HG02798 (cell line): ENCODE measurements around the gene COL27A1.

Experiments used
- ATAC-seq: cut with Tn5 transposase; IDR thresholded peaks from one replicate; pipeline ENCODE4 v1.9.1; 2021; ENCODE audit warnings: mild to moderate bottlenecking; ENCODE audit not compliant: unreplicated experiment, poor library complexity

The COL27A1 gene

DNA sequence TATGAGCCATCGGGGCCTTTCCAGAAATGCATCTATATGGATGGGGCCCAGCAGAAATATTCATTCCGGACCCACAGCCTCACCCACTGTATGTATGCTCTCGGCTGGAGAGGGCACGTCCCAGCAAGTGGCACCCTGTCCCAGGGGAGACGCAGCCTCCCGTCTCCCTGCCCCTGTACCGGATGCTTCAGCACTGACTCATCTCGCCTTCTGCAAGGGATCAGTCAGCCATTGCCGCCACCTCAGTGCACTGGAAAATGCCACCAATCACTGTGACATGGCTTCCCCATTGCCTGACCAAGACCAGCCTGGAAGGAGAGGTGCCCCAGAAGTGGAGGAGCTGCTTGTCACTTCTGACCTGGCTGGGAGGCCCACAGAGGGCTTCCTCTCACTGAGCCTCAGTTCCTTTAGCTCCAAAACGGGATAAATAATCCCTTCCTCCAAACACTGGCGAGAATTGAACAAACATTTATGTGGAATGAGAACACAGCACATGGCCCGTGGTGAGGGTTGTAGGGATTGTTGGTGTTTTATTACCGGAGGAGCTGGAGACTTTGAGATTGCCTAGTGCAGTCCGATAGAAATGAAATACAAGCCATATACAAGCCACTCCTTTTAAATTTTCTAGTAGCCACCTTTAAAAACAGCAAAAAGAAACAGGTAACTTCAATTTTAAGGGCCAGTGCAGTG is 123.7 kb downstream of the COL27A1 start:
- ATAC-seq, result no peak

DNA sequence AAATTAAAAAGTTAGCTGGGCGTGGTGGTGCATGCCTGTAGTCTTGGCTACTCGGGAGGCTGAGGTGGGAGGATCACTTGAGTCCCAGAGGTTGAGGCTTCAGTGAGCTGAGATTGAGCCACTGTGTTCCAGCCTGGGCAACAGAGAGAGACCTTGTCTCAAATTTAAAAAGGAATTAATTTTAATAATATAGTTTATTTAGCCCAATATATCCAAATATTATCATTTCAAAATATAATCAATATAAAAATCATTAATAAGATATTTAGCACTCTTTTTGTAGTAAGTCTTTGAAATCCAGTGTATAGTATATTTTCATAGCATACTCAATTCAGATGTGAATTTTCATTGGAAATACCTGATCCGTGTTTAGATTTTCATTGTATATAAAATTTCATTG is 124.4 kb downstream of the COL27A1 start:
- no peak for ATAC-seq

DNA sequence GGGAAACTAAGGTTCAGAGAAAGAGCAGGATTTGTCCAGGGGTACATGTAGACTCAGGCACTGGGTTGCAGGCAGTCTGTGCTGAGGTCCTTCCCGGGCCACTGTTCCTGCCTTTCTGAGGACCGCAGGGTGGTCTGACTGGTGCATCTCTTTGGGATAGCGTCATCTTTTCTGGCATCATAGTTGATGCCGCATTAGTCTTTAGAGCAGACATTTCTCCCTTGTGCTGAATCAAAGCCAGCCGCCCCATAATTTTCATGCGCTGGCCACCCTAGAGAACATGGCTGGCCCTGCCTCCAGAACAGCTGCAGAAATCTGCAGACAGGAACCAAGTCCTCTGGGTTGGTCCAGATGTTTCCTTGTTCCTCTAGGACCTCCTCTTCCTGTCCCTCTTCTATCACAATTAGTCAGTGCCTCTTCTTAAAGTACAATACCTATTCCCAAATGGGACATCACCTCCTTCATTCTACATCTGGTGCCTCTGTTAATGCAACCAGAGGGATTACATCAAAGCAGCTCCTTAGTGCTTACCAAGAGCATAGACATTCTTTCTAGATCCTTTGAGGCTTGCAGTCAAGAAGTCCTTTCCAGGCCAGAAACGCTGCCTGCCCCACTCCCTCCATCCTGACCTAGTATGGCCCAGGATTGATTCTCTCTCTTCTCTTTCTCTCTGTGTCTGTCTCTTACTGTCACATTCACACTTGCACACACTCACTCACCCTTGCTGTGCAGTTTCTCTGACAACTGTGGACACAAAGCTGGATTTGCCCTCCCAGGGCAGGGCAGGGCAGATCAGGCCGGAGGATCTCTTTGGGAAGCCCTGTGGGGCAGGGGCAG is 125.5 kb downstream of the COL27A1 start:
- ATAC-seq, result no peak

DNA sequence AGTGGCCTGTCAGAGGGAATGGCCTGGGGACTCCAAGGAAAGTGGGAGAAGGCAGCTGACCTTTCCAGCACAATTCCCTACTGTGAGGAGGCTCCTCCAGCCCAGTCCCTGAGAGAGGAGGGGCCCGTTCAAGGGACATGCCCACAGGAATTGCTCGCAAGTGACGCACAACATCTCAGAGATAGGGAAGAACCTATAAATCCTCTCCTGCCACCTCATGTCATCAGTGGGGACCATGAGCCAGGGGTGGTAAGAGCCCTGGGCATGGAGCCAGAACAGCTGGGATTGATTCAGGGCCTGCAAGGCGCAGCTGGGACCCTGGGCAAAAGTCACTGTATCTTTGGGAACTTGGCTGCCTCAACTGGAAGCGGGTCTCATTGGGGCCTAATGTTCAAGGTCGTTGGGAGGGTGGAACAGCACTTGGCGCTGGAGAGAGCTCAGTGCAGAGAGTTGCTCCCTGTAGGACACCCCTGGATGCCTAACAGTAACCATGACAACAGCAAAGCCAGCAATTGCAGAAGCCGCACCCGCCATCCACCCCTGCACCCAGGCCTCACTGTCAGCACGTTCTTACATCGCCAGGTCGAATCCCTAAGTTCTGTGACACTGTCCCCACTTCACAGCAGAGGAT is 126.3 kb downstream of the COL27A1 start:
- ATAC-seq, result no peak

- ATAC-seq, result no peak
Observed at GRCh38 chr9:114282104-114282485, 126.8 kb downstream of the COL27A1 start.

GRCh38 chr9:114282507-114282906 is 127.2 kb downstream of the COL27A1 start:
- ATAC-seq, result no peak

GRCh38 chr9:114282926-114283325 is 127.6 kb downstream of the COL27A1 start:
- ATAC-seq, result peak; percentile 45

DNA sequence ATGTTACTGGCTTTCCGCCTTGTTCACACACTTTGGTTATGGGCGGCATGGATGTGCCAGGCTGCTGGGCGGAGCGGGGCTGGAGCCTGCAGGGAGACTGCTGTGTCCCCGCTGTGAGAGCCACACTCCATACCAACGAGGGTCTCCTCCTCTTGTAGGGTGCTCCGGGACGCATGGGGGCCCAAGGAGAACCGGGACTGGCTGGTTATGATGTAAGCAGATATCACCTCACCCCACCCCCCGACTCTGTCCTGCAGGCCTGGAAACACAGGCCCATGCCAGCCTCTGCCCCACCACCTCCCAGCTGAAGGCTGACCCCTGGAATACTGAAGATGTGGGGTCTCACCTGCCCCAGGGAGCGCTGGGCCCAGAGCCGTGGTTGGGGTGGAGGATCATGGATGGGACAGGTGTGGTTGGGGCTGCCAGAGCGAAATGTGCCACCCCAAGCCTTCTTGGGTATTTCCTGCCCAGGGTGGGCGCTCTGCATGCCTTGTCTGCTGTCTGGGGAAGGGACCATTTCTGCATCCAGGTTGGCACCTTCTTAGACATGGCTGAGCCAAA is 128.3 kb downstream of the COL27A1 start:
- ATAC-seq, result no peak

GRCh38 chr9:114284316-114285060 is 129.2 kb downstream of the COL27A1 start:
- no peak for ATAC-seq

DNA sequence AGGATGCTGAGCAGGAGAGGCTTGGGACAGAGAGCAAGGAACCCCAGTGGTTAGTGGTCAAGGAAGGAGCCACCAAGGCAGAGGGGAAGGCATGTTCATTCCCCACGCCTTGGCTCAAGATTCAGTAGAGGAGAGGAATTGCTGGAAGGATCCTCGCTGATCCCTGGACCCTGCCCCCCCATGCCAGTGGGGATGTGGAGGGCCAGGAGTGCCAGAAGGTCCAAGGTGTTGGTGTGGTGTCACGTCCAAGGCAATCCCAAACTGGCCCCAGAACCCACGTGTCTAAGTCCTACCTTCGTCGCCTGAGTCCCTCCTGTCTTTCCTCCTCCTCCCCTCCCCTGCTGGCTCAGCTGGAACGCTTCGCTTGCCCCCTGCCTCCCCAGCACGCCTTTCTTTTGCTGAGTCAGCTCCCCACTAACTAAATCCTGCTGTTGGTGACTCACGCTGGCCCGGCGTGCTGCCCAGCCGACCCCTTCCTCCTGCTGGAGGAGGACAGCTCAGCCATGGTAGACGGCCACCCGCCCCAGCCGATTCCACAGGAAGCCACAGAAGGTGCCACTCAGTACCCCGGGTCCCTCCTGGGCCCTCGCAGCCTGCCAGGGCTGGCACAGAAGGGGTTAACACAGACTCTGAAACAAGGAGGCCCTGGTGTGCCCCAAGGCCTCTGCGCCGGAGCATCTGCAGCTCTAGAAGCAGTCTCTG is 130.0 kb downstream of the COL27A1 start:
- no peak for ATAC-seq

DNA sequence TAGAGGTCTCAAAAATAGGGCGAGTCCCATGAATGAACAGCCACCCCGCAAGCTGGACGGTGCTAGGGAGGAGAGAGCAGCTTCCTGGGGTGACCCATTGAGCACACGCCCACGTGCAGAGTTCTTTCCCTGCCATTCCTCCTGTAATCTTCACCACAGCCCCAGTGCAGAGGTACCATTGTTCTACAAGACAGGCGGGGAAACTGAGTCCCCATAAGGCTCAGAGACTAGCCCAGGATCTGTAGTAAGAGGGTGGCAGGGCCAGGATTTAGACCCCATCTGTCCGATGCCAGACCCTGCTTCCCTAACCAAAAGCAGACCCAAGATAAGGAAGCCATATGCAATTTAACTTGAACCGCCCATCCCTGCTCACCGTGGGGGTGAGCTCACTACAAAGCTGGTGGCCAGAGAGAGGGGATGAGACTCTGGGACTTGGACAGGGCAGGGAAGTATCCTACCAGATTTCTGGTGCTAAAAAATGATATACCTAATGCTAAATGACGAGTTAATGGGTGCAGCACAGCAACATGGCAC is 130.9 kb downstream of the COL27A1 start:
- ATAC-seq, result no peak

DNA sequence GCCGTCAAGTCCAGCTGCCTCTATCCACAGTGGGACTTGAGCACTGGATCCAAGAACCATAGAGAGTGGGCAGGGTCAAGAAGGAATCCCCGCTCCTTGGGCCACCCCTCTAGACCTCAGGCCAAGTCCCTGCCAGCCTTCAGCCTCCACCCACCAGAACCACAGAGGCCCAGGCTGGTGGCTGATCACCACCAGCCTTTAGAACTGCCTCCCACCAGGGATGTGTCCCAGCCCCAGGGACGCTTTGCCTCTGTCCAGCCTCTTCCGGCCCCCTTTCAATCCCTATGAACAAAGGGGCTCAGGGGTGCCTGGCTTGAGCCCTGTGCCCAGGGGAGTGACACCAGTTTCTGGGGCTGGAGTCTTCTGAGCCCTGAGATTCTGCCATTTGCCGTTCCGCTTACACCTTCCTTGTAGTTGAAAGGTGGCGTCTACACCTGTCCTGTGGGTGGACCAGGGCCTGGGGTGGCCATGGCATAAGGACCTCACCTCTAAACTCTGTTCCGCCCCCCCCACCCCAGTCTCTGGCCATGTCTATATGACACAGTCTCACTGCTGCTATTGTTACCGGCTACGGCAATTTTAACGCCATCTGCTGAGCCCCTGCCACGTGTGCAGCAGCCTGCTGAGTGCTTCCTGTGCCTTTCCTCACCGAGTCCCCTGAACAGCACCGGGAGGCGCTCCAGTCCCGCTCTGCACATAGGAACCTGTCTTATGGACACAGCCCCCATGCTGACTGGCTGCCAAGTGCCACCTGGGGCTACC is 131.8 kb downstream of the COL27A1 start:
- no peak for ATAC-seq

- no peak for ATAC-seq
Observed at GRCh38 chr9:114287763-114288192, 132.4 kb downstream of the COL27A1 start.

GRCh38 chr9:114288193-114289091 is 133.1 kb downstream of the COL27A1 start:
- ATAC-seq, result no peak

DNA sequence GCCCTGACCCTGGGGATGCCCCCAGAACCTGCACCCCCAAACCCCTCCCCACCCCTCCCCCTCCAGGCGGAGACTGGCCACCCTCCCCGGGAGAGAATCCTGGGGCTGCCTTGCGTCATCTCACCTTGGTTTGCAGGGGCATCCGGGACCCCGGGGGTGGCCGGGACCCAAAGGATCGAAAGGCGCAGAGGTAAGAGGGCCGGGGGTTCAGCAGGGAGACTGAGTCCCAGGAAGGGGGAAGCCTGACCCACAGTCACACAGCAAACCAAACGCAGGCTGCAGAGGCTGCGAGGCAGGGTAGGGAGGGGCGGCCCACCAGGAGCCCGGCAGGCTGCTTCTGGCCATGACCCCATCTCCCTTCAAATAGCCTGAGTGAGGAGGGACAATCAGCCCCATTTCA is 133.8 kb downstream of the COL27A1 start:
- ATAC-seq, result no peak

DNA sequence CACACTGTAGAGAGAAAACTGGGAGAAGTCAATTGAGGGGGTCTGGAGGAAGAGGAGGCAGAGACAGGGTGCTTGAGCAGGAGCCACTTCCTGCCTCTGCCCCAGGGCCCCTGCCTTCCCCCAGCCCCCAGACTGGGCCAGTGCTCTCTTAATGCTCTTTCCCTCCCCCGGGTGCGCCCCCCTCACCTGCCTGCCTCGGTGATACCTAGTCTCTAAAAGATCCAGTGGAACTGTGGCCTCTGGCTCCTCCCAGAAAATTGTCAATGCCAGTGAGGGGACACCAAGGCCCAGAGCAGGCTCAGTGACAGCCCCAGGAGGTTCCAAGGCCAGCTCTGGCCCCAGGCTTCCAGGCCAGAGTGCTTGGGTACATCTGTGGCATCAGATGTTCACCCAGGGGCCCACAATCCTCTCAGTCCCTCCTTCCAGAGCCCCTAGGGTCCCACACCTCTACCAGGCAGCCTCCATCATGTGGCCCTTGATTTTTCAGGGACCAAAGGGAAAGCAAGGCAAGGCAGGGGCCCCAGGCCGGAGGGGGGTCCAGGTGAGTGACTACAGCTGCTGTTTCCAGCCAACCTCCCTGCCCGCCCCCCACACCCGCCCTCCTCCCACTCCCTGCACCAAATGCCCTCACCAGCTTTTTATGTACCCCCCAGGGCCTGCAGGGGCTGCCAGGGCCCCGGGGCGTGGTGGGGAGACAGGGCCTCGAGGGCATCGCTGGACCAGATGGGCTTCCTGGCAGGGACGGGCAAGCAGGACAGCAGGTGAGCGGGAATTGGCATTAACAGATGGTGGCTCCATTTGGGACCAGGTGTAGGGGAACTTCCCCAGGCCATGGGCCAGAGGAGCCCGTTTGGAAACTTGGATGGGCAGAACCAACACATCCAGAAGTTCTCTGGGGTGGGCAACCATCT is 134.5 kb downstream of the COL27A1 start:
- no peak for ATAC-seq

- ATAC-seq, result no peak
Observed at GRCh38 chr9:114290561-114290986, 135.2 kb downstream of the COL27A1 start.
